Measurements from ENCODE around the gene PKD2L2. TPM values are rescaled to one million over a fixed set of nuclear protein-coding genes. Genes with fewer than 3 reads are reported as not detected.
A peak's percentile ranks its signal among the peaks of the same experiment; 100 is the strongest.

Gene PKD2L2
- total and polyA plus RNA-seq, 9 donors, result 0.05 to 0.20 TPM; not detected in 7

DNA sequence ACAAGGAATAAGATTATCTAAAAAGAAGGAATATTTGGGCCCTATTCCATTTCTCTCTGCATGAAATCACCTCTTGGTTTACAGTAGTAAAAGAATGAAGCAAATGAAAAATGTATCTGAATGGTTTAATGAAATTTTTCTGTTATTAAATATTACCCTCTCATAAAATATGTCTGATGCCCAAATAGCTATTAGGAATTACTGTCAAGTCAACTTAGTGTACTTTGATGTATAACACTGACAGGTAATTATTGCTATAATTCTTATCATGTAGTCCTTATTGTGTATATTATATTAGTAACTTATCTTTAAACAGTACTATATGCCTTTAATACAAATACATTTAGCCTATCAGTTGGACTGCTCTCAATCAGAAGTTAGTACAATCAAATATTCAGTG, 13.2 kb upstream of the PKD2L2 start:
- intact Hi-C loops (cut with DNase I), result no loop called here
- TF ChIP-seq EP300 (IDR thresholded peaks at IDR 0.05), result no peak
- no peak for TF ChIP-seq POLR2A (IDR thresholded peaks at IDR 0.05)
- TF ChIP-seq, protein P1, sequence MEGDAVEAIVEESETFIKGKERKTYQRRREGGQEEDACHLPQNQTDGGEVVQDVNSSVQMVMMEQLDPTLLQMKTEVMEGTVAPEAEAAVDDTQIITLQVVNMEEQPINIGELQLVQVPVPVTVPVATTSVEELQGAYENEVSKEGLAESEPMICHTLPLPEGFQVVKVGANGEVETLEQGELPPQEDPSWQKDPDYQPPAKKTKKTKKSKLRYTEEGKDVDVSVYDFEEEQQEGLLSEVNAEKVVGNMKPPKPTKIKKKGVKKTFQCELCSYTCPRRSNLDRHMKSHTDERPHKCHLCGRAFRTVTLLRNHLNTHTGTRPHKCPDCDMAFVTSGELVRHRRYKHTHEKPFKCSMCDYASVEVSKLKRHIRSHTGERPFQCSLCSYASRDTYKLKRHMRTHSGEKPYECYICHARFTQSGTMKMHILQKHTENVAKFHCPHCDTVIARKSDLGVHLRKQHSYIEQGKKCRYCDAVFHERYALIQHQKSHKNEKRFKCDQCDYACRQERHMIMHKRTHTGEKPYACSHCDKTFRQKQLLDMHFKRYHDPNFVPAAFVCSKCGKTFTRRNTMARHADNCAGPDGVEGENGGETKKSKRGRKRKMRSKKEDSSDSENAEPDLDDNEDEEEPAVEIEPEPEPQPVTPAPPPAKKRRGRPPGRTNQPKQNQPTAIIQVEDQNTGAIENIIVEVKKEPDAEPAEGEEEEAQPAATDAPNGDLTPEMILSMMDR (IDR thresholded peaks at IDR 0.05), result no peak
- DNase-seq, result no peak
- Histone ChIP-seq H3K27ac (no peak overlapping the region), H3K9me3 (no peaks in the 10 kb centered on the region), H3K36me3 (no peaks in the 10 kb centered on the region), H3K4me3 (no peak overlapping the region), H3K4me1 (ENCODE audit: insufficient read depth) (no peaks in the 10 kb centered on the region), H3K27me3 (no peaks in the 10 kb centered on the region)

DNA sequence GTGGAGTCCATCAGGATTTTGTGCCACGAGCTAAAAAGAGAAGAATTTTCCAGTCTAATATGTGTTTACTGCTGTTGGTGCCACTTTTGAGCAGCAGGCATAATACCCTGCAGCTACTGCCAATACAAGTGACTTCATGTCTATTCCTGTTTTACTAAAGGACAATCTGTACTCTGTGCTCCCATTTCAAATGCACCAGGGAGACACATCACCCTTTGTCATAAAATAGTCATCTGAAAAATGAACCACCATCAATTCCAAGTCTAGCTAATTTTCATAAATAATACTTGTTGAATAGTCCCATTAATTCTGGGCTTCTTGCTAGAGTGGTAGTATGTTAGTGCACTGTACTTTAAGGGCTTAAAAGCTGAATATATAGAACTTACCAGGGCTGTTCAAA, 8.9 kb upstream of the PKD2L2 start:
- WGBS, 3 donors, result 75 to 91% (median 80%) methylated on average over 1 of the region's 1 CpG
- no peak overlapping the region for H3K4me3 ChIP-seq
- DNase-seq, result no peak
- no peaks in the 10 kb centered on the region for H3K36me3 ChIP-seq
- H3K27ac ChIP-seq, result no peak overlapping the region
- intact Hi-C loops (cut with DNase I), result no loop called here
- no peaks in the 10 kb centered on the region for H3K27me3 ChIP-seq
- H3K4me1 ChIP-seq (ENCODE audit: insufficient read depth), result no peaks in the 10 kb centered on the region
- H3K9me3 ChIP-seq, result no peaks in the 10 kb centered on the region
- TF ChIP-seq, protein P1 (IDR thresholded peaks at IDR 0.05), result no peak
- TF ChIP-seq EP300 (IDR thresholded peaks at IDR 0.05) (no peak), POLR2A (IDR thresholded peaks at IDR 0.05) (no peak)

DNA sequence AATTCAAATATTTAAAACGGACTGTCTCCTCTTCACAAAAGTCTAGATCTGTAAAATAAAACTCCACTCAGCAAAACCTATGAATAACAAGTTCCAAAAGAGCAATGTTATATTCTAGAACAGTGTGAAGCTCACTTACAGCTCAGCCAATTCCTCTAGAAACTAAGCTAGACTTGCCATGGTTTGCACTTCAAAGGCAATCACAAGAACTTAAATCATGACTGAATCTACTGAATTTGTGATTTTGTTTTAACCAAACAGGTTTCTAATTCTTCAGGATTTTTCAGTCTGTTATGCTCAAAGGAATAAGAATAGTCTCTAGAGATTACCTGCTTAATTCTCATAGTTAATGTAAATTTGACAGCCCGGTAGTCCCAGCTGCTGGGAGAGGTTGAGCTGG, 1.4 kb upstream of the PKD2L2 start:
- H3K27ac ChIP-seq, result peak overlapping the region in 1 of 2 donors; percentile 89
- WGBS, 3 donors, result 86 to 92% (median 87%) methylated on average over 2 of the region's 2 CpGs
- DNase-seq, result no peak
- TF ChIP-seq, protein P1 (IDR thresholded peaks at IDR 0.05), result no peak
- TF ChIP-seq POLR2A (IDR thresholded peaks at IDR 0.05) (no peak), EP300 (IDR thresholded peaks at IDR 0.05) (no peak)
- H3K9me3 ChIP-seq, result no peaks in the 10 kb centered on the region
- no peak overlapping the region for H3K4me3 ChIP-seq
- H3K4me1 ChIP-seq (ENCODE audit: insufficient read depth), result peaks cover 7% of the 10 kb centered on the region
- H3K36me3 ChIP-seq, result no peaks in the 10 kb centered on the region
- intact Hi-C loops (cut with DNase I), result no loop called here
- no peaks in the 10 kb centered on the region for H3K27me3 ChIP-seq

DNA sequence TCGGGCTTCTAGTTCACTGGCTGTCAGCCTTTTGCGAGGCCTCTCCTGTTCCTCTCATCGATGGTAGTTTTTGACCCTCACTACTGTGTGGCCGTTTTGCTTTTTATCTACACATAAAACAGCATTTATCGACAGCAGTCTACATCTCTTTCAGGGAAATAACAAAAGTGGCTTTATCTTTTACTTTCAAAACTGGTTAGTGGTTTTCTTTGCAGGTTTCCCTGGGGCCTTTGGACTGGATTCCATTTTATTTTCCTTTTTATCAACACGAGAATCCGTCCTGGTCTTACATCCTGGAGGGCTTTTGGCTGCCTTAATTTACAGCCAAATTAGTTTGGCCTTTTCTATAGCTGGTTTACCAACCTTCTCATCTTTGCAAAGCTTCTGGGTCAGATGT, 793 bp upstream of the PKD2L2 start:
- DNase-seq, result no peak
- no peaks in the 10 kb centered on the region for H3K9me3 ChIP-seq
- H3K36me3 ChIP-seq, result no peaks in the 10 kb centered on the region
- no peaks in the 10 kb centered on the region for H3K27me3 ChIP-seq
- TF ChIP-seq, protein P1 (IDR thresholded peaks at IDR 0.05), result no peak
- TF ChIP-seq EP300 (IDR thresholded peaks at IDR 0.05), result no peak
- TF ChIP-seq POLR2A (IDR thresholded peaks at IDR 0.05), result no peak
- H3K4me3 ChIP-seq, result peak overlapping the region; percentile 41
- 32 to 47% (median 41%) methylated on average over 7 of the region's 7 CpGs for WGBS, 3 donors
- intact Hi-C loops (cut with DNase I), result no loop called here
- peaks cover 7% of the 10 kb centered on the region for H3K4me1 ChIP-seq (ENCODE audit: insufficient read depth)
- peak overlapping the region; percentile 72 to 89 for H3K27ac ChIP-seq

DNA sequence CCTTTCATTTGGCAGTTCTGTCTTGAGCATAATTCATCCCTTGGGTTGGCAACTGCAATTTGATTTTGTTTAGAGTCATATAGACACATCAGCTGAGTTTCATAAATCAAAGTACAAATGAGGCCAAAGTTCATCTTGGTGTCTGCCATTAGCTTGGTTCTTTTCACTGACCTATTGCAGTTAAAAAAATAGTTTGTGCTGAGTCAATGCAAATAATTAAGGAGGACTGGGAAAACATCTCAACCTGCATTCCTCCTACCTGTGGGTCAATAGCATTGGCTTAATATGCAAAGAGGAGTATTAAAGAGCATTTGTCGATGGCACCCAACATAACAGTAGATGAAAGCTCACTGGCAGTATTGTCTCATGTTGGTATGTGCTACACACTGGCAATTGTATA, 1.6 kb downstream of the PKD2L2 start:
- Histone ChIP-seq H3K27ac (no peak overlapping the region), H3K27me3 (no peaks in the 10 kb centered on the region), H3K9me3 (no peaks in the 10 kb centered on the region), H3K36me3 (no peaks in the 10 kb centered on the region), H3K4me1 (ENCODE audit: insufficient read depth) (peaks cover 7% of the 10 kb centered on the region), H3K4me3 (no peak overlapping the region)
- intact Hi-C loops (cut with DNase I), result no loop called here
- WGBS, 3 donors, result 83 to 100% (median 86%) methylated on average over 1 of the region's 1 CpG
- no peak for DNase-seq
- TF ChIP-seq, protein P1 (IDR thresholded peaks at IDR 0.05), result no peak

Measured in ovary (tissue), 9 donors.